Ishikawa (cell line): Measurements from ENCODE around the gene SMYD3.

Experiments
- CEBPB ChIP-seq: IDR thresholded peaks from 2 replicates; pipeline ENCODE4 v1.6.1; 2012
- CREB1 ChIP-seq: IDR thresholded peaks from 2 replicates; pipeline ENCODE4 v1.6.1; 2012; ENCODE audit warnings: low read depth
- EGR1 ChIP-seq: IDR thresholded peaks from 2 replicates; pipeline ENCODE4 v1.6.1; 2012
- EP300 ChIP-seq: IDR thresholded peaks from 2 replicates; pipeline ENCODE4 v1.6.1; 2012; ENCODE audit warnings: borderline replicate concordance
- FOXM1 ChIP-seq: IDR thresholded peaks from 2 replicates; pipeline ENCODE4 v1.6.1; 2012; ENCODE audit warnings: low read depth, borderline replicate concordance
- NFIC ChIP-seq: IDR thresholded peaks from 2 replicates; pipeline ENCODE4 v1.6.1; 2012
- RAD21 ChIP-seq: IDR thresholded peaks from 2 replicates; pipeline ENCODE4 v1.6.1; 2012; ENCODE audit warnings: low read depth
- TAF1 ChIP-seq: IDR thresholded peaks from 2 replicates; pipeline ENCODE4 v1.6.1; 2012; ENCODE audit warnings: low read depth, mild to moderate bottlenecking
- TCF12 ChIP-seq: IDR thresholded peaks from 2 replicates; pipeline ENCODE4 v1.6.1; 2012; ENCODE audit warnings: low read depth
- TEAD4 ChIP-seq: IDR thresholded peaks from 2 replicates; pipeline ENCODE4 v1.6.1; 2012
- YY1 ChIP-seq: IDR thresholded peaks from 2 replicates; pipeline ENCODE4 v1.6.1; 2012; ENCODE audit warnings: low read depth
- ZBTB7A ChIP-seq: IDR thresholded peaks from 2 replicates; pipeline ENCODE4 v1.6.1; 2012; ENCODE audit warnings: low read depth
- TF ChIP-seq, protein P1 (sequence below): IDR thresholded peaks from 2 replicates; pipeline ENCODE4 v1.6.1; 2012
- TF ChIP-seq, protein P2 (sequence below): IDR thresholded peaks from 2 replicates; pipeline ENCODE4 v1.6.1; 2012
- TF ChIP-seq, protein P3 (sequence below): IDR thresholded peaks from 2 replicates; pipeline ENCODE4 v1.6.1; 2012; ENCODE audit warnings: low read depth, mild to moderate bottlenecking

SMYD3 gene

GRCh38 chr1:246324711-246325110 is 182.4 kb downstream of the SMYD3 start:
- TF ChIP-seq YY1, result no peak
- no peak for TF ChIP-seq ZBTB7A
- no peak for TF ChIP-seq TEAD4
- no peak for TF ChIP-seq NFIC
- TF ChIP-seq TCF12, result no peak
- TF ChIP-seq FOXM1, result no peak
- no peak for TF ChIP-seq TAF1
- no peak for TF ChIP-seq CEBPB
- TF ChIP-seq CREB1, result no peak
- TF ChIP-seq EP300, result no peak
- TF ChIP-seq RAD21, result no peak
- TF ChIP-seq, protein P1, sequence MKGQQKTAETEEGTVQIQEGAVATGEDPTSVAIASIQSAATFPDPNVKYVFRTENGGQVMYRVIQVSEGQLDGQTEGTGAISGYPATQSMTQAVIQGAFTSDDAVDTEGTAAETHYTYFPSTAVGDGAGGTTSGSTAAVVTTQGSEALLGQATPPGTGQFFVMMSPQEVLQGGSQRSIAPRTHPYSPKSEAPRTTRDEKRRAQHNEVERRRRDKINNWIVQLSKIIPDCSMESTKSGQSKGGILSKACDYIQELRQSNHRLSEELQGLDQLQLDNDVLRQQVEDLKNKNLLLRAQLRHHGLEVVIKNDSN, result no peak
- TF ChIP-seq, protein P2, sequence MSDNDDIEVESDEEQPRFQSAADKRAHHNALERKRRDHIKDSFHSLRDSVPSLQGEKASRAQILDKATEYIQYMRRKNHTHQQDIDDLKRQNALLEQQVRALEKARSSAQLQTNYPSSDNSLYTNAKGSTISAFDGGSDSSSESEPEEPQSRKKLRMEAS, result no peak
- no peak for TF ChIP-seq EGR1

- TF ChIP-seq, protein P3, sequence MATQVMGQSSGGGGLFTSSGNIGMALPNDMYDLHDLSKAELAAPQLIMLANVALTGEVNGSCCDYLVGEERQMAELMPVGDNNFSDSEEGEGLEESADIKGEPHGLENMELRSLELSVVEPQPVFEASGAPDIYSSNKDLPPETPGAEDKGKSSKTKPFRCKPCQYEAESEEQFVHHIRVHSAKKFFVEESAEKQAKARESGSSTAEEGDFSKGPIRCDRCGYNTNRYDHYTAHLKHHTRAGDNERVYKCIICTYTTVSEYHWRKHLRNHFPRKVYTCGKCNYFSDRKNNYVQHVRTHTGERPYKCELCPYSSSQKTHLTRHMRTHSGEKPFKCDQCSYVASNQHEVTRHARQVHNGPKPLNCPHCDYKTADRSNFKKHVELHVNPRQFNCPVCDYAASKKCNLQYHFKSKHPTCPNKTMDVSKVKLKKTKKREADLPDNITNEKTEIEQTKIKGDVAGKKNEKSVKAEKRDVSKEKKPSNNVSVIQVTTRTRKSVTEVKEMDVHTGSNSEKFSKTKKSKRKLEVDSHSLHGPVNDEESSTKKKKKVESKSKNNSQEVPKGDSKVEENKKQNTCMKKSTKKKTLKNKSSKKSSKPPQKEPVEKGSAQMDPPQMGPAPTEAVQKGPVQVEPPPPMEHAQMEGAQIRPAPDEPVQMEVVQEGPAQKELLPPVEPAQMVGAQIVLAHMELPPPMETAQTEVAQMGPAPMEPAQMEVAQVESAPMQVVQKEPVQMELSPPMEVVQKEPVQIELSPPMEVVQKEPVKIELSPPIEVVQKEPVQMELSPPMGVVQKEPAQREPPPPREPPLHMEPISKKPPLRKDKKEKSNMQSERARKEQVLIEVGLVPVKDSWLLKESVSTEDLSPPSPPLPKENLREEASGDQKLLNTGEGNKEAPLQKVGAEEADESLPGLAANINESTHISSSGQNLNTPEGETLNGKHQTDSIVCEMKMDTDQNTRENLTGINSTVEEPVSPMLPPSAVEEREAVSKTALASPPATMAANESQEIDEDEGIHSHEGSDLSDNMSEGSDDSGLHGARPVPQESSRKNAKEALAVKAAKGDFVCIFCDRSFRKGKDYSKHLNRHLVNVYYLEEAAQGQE, result no peak
- TF ChIP-seq FOXM1, result no peak
- TF ChIP-seq RAD21, result no peak
- TF ChIP-seq CEBPB, result no peak
- TF ChIP-seq EP300, result no peak
- no peak for TF ChIP-seq NFIC
- TF ChIP-seq TCF12, result no peak
- TF ChIP-seq, protein P2, result no peak
- no peak for TF ChIP-seq EGR1
- TF ChIP-seq, protein P1, result no peak
- TF ChIP-seq CREB1, result no peak
- no peak for TF ChIP-seq TEAD4
Measured at GRCh38 chr1:246320286-246320685, 186.8 kb downstream of the SMYD3 start.

- TF ChIP-seq NFIC (no peak), TCF12 (no peak), EGR1 (no peak), CEBPB (no peak), CREB1 (no peak), FOXM1 (no peak), RAD21 (no peak), TEAD4 (no peak), TAF1 (no peak), EP300 (no peak), YY1 (no peak), ZBTB7A (no peak)
- TF ChIP-seq, protein P2, result no peak
- TF ChIP-seq, protein P3, result no peak
- TF ChIP-seq, protein P1, result no peak
Measured at GRCh38 chr1:246319083-246319714, 187.9 kb downstream of the SMYD3 start.

GRCh38 chr1:246318622-246319021 is 188.5 kb downstream of the SMYD3 start:
- TF ChIP-seq, protein P2, result no peak
- TF ChIP-seq CREB1 (no peak), TCF12 (no peak), TAF1 (no peak), EGR1 (no peak)

GRCh38 chr1:246318036-246318359 is 189.1 kb downstream of the SMYD3 start:
- no peak for TF ChIP-seq TEAD4
- TF ChIP-seq NFIC, result no peak
- TF ChIP-seq, protein P2, result no peak
- TF ChIP-seq EGR1, result no peak
- TF ChIP-seq, protein P1, result no peak
- TF ChIP-seq TCF12, result no peak
